ENCODE measurements around the gene CRLF3.

CRLF3 gene

GRCh38 chr17:30812218-30813177 is 12.0 kb downstream of the CRLF3 start:
- TF ChIP-seq, protein P1, sequence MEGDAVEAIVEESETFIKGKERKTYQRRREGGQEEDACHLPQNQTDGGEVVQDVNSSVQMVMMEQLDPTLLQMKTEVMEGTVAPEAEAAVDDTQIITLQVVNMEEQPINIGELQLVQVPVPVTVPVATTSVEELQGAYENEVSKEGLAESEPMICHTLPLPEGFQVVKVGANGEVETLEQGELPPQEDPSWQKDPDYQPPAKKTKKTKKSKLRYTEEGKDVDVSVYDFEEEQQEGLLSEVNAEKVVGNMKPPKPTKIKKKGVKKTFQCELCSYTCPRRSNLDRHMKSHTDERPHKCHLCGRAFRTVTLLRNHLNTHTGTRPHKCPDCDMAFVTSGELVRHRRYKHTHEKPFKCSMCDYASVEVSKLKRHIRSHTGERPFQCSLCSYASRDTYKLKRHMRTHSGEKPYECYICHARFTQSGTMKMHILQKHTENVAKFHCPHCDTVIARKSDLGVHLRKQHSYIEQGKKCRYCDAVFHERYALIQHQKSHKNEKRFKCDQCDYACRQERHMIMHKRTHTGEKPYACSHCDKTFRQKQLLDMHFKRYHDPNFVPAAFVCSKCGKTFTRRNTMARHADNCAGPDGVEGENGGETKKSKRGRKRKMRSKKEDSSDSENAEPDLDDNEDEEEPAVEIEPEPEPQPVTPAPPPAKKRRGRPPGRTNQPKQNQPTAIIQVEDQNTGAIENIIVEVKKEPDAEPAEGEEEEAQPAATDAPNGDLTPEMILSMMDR (IDR thresholded peaks at IDR 0.05; ENCODE audit: insufficient read depth, missing control alignments): no peak
- FAIRE-seq: no peak
- DNase-seq (ENCODE audit: insufficient read length, low spot score): no peak

DNA sequence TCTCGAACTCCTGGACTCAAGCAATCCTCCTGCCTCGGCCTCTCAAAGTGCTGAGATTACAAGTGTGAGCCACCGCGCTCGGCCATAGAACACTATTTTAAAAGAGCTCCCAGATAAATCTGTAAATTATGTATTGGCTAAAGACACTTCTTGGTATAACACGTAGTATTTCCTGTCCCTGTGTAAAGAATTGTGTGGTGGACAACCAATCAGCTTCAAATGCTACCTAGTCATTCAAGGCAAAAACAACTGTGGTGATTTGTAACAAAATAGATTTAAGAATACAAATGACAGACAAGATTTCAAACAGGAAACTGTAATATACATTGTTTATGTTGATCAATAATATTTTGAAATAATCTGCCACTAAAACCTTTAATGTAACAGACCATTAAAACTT is 14.6 kb downstream of the CRLF3 start:
- FAIRE-seq (no peak), DNase-seq (ENCODE audit: insufficient read length, low spot score) (no peak)
- TF ChIP-seq, protein P1 (IDR thresholded peaks at IDR 0.05; ENCODE audit: insufficient read depth, missing control alignments): no peak

- FAIRE-seq (no peak), DNase-seq (ENCODE audit: insufficient read length, low spot score) (no peak)
- TF ChIP-seq, protein P1 (IDR thresholded peaks at IDR 0.05; ENCODE audit: insufficient read depth, missing control alignments): no peak
Observed at GRCh38 chr17:30808785-30809286, 15.7 kb downstream of the CRLF3 start.

- TF ChIP-seq, protein P1 (IDR thresholded peaks at IDR 0.05; ENCODE audit: insufficient read depth, missing control alignments): no peak
- DNase-seq (ENCODE audit: insufficient read length, low spot score) (no peak), FAIRE-seq (no peak)
Observed at GRCh38 chr17:30807896-30808295, 16.6 kb downstream of the CRLF3 start.

DNA sequence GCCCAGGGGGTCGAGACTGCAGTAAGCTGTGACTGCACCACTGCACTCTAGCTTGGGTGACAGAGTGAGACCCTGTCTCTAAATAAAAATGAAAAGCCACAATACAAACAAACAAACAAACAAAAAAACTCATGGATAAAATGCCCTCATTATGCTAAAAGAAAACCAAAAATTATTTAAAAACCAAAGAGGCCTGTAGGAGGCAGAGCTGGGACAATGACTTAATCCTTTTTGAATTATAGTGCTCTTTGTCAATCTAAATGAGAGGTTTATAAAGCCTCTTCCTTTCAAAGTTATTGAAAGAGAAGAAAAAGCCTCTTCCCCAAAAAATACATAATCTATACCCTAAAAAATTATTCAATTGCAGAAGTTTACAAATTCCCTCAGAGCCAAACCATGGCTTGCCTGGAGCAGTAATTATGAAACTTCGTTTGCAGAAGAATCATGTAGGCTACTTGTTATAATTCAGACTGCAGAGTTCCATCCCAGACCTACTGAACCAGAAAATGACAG is 18.5 kb downstream of the CRLF3 start:
- no peak for DNase-seq (ENCODE audit: insufficient read length, low spot score)
- no peak for FAIRE-seq
- TF ChIP-seq, protein P1 (IDR thresholded peaks at IDR 0.05; ENCODE audit: insufficient read depth, missing control alignments): peak; percentile 14

- TF ChIP-seq, protein P1 (IDR thresholded peaks at IDR 0.05; ENCODE audit: insufficient read depth, missing control alignments): no peak
- DNase-seq (ENCODE audit: insufficient read length, low spot score): no peak
- no peak for FAIRE-seq
Observed at GRCh38 chr17:30801671-30802070, 22.8 kb downstream of the CRLF3 start.

- FAIRE-seq (no peak), DNase-seq (ENCODE audit: insufficient read length, low spot score) (no peak)
- TF ChIP-seq, protein P1 (IDR thresholded peaks at IDR 0.05; ENCODE audit: insufficient read depth, missing control alignments): no peak
Observed at GRCh38 chr17:30796016-30796415, 28.5 kb downstream of the CRLF3 start.

Measured in D721Med (cell line).